ENCODE results near the gene BNIP1.
"Not testable (repeated sequence)": the region's sequence is repeated elsewhere in the genome, so short reads cannot be mapped to it uniquely, and the experiment has no call there.

BNIP1 gene

GRCh38 chr5:173144200-173145176, at the start of gene BNIP1:
BNIP1 (plus strand) TSS chr5:173144531; CDS start chr5:173144546, 15 bp downstream.
- peak; percentile 95 for DNase-seq (ENCODE audit: low read depth)

- no peak for DNase-seq (ENCODE audit: low read depth)
Measured at GRCh38 chr5:173098787-173099186, 45.5 kb upstream of the BNIP1 start.

- DNase-seq (ENCODE audit: low read depth) = no peak
Measured at GRCh38 chr5:173099461-173099860, 44.9 kb upstream of the BNIP1 start.

- no peak for DNase-seq (ENCODE audit: low read depth)
Measured at GRCh38 chr5:173101245-173101644, 43.1 kb upstream of the BNIP1 start.

- no peak for DNase-seq (ENCODE audit: low read depth)
Measured at GRCh38 chr5:173103411-173103810, 40.9 kb upstream of the BNIP1 start.

- DNase-seq (ENCODE audit: low read depth) = peak; percentile 18
Measured at GRCh38 chr5:173108914-173109313, 35.4 kb upstream of the BNIP1 start.

- no peak for DNase-seq (ENCODE audit: low read depth)
Measured at GRCh38 chr5:173114536-173114935, 29.8 kb upstream of the BNIP1 start.

- no peak for DNase-seq (ENCODE audit: low read depth)
Measured at GRCh38 chr5:173119719-173120118, 24.6 kb upstream of the BNIP1 start.

GRCh38 chr5:173123416-173123815, 20.9 kb upstream of the BNIP1 start:
- peak; percentile 84 for DNase-seq (ENCODE audit: low read depth)

GRCh38 chr5:173132166-173132565, 12.2 kb upstream of the BNIP1 start:
- not testable (repeated sequence) for DNase-seq (ENCODE audit: low read depth)

- DNase-seq (ENCODE audit: low read depth) = peak; percentile 6
Measured at GRCh38 chr5:173138707-173139106, 5.6 kb upstream of the BNIP1 start.

GRCh38 chr5:173139631-173140030, 4.7 kb upstream of the BNIP1 start:
- no peak for DNase-seq (ENCODE audit: low read depth)

- DNase-seq (ENCODE audit: low read depth) = no peak
Measured at GRCh38 chr5:173140769-173141168, 3.6 kb upstream of the BNIP1 start.

GRCh38 chr5:173143567-173143966, 764 bp upstream of the BNIP1 start:
- no peak for DNase-seq (ENCODE audit: low read depth)

GRCh38 chr5:173148354-173148753, 4.0 kb downstream of the BNIP1 start:
- no peak for DNase-seq (ENCODE audit: low read depth)

GRCh38 chr5:173152547-173152946, 8.2 kb downstream of the BNIP1 start:
- DNase-seq (ENCODE audit: low read depth) = no peak

GRCh38 chr5:173153842-173154241, 9.5 kb downstream of the BNIP1 start:
- DNase-seq (ENCODE audit: low read depth) = no peak

- DNase-seq (ENCODE audit: low read depth) = not testable (repeated sequence)
Measured at GRCh38 chr5:173154619-173155018, 10.3 kb downstream of the BNIP1 start.

- DNase-seq (ENCODE audit: low read depth) = no peak
Measured at GRCh38 chr5:173155912-173156311, 11.6 kb downstream of the BNIP1 start.

- no peak for DNase-seq (ENCODE audit: low read depth)
Measured at GRCh38 chr5:173158366-173158765, 14.0 kb downstream of the BNIP1 start.

- no peak for DNase-seq (ENCODE audit: low read depth)
Measured at GRCh38 chr5:173159256-173159655, 14.9 kb downstream of the BNIP1 start.

- no peak for DNase-seq (ENCODE audit: low read depth)
Measured at GRCh38 chr5:173161148-173161547, 16.8 kb downstream of the BNIP1 start.

GRCh38 chr5:173163219-173163618, 18.9 kb downstream of the BNIP1 start:
- DNase-seq (ENCODE audit: low read depth) = peak; percentile 10

All from iris pigment epithelial cell (primary cell).